ENCODE results near the gene MYOCOS.
A peak's percentile ranks its signal among the peaks of the same experiment; 100 is the strongest.

MYOCOS gene

DNA sequence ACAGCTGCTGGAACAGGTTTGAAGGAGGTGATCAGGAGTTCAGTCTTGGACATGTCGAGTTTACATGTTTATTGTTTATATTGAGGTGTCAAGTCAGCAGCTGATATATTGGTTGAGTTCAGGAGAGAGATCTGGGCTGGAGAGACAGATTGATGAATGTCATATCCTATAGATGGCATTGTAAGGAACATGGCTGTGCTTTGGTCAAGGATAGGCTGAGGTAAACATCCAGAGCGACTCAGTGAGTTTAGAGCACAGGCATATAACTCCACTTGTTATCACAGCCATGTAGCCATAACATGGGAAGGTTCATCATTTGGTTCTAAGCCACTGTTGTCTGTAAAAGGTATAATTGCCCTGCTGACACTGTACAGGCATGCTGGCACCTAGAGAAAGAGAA is 5.5 kb upstream of the MYOCOS start:
- H3K4me2 ChIP-seq, result no peak overlapping the region

DNA sequence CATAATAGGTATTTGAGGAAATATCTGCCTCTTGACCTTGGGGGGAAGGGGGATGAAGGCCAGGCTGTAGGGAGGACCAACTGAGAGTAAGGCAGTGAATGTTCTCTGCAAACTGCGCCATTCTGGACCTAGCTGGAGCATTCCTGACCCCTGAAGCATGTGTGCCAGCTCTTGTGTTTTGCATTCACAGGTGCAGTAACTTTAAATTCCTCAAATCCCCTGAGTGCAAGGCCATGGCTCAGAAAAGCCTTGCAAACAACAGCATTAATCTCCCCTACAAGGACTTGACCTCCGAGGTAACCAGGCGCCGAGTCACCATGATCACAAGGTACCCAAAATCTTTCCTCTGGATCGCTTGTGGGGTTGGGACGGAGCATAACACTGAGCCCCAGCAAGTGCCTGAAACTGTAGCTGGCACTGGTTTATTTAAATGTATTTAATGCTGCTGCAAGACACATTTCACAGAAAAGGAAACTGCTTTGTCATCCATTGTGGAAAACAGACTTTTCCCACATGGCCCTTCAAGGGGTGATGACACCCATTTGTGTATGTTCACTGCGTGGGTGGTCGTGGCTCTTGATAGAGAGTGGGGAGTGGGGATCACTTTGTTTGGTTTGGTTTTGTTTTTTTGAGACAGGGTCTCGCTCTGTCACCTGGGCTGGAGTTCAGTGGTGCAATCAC is 1.7 kb downstream of the MYOCOS start:
- no peak overlapping the region for H3K27ac ChIP-seq
- H4K20me1 ChIP-seq, result no peaks in the 10 kb centered on the region
- no peak overlapping the region for H3K4me2 ChIP-seq
- no peak for TF ChIP-seq Cebpa-rat (IDR thresholded peaks at IDR 0.05)
- H3K27me3 ChIP-seq, result no peaks in the 10 kb centered on the region
- no peak overlapping the region for H3K9ac ChIP-seq
- no peaks in the 10 kb centered on the region for H3K36me3 ChIP-seq
- no peaks in the 10 kb centered on the region for H3K9me3 ChIP-seq
- H3K4me3 ChIP-seq, result no peak overlapping the region
- H3K4me1 ChIP-seq, result no peaks in the 10 kb centered on the region; the same call in 1 of the 2 replicates

More for the DNA sequence above, 5.5 kb upstream of the MYOCOS start:
- Histone ChIP-seq H3K9ac (no peak overlapping the region), H4K20me1 (no peaks in the 10 kb centered on the region), H3K9me3 (no peaks in the 10 kb centered on the region), H3K27me3 (no peaks in the 10 kb centered on the region), H3K36me3 (no peaks in the 10 kb centered on the region), H3K4me3 (no peak overlapping the region), H3K4me1 (no peaks in the 10 kb centered on the region; the same call in 1 of the 2 replicates), H3K27ac (no peak overlapping the region)
- no peak for TF ChIP-seq Cebpa-rat (IDR thresholded peaks at IDR 0.05)

DNA sequence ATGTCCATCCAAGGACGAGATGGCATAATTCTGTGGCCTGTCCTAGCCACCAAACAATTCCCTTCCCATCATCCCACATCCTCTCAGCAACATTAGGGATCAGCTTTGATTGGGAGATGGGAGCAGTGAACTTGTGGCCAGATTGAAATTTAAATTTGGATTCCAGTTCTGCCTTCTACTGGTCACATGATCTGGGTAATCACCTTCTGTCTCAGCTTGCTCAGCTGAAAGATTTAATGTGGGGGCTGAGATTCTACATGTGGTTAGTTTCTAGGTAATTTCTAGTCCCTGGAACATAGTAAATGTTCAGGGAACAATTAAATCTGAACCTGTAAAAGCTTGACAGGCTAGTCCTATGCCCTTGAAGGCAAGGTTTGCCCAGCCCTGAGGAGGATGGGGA is 3.2 kb downstream of the MYOCOS start:
- Histone ChIP-seq H3K36me3 (no peaks in the 10 kb centered on the region), H3K27me3 (no peaks in the 10 kb centered on the region), H3K9ac (no peak overlapping the region), H3K9me3 (no peaks in the 10 kb centered on the region), H3K4me2 (no peak overlapping the region), H3K4me3 (no peak overlapping the region), H3K4me1 (no peaks in the 10 kb centered on the region; the same call in 1 of the 2 replicates), H3K27ac (no peak overlapping the region), H4K20me1 (no peaks in the 10 kb centered on the region)
- TF ChIP-seq Cebpa-rat (IDR thresholded peaks at IDR 0.05), result no peak

DNA sequence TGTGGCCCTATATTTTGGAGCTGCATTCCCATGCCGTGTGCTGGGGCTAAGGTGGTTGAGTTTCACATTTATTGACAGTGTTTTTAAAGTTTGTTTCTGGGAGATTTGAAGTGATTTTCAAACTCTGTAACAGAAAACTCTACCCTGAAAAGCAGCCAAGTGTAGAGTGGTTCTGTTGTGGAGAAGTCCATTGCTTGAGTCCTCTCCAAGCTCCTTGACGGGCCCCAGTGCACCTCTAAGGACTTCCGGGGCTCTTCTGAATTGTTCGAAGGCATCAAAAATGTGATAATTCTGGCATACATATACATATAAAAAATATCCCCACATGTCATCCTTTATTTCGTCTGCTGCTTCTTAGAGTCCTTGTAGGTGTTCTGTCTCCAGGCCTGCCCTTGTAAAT is 5.0 kb downstream of the MYOCOS start:
- no peak for TF ChIP-seq Cebpa-rat (IDR thresholded peaks at IDR 0.05)

DNA sequence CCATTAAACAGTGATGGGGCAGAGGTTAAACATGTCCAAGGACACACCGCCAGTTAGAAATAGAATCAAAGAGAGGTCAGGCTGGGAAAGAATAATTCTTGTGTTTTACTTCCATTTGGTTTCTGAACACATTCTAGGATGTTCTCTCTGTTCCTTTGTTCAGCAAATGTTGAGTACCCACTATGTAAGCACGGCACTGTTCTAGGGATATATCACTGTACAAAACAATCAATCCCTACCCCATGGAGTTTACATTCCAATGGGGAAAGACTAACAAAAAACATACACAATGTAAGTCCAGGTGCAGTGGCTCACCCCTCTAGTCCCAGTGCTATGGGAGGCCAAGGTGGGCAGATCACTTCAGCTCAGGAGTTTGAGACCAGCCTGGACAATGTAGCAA is 6.2 kb downstream of the MYOCOS start:
- Histone ChIP-seq H3K4me1 (no peaks in the 10 kb centered on the region; the same call in 1 of the 2 replicates), H3K4me2 (no peak overlapping the region), H3K4me3 (no peak overlapping the region), H3K27ac (no peak overlapping the region), H3K9ac (no peak overlapping the region), H3K27me3 (no peaks in the 10 kb centered on the region), H3K9me3 (no peaks in the 10 kb centered on the region), H4K20me1 (no peaks in the 10 kb centered on the region), H3K36me3 (no peaks in the 10 kb centered on the region)
- TF ChIP-seq Cebpa-rat (IDR thresholded peaks at IDR 0.05), result no peak

More for the DNA sequence above, 5.0 kb downstream of the MYOCOS start:
- H3K9ac ChIP-seq, result no peak overlapping the region
- H3K4me2 ChIP-seq, result no peak overlapping the region
- H3K4me3 ChIP-seq, result no peak overlapping the region
- H4K20me1 ChIP-seq, result no peaks in the 10 kb centered on the region
- H3K36me3 ChIP-seq, result no peaks in the 10 kb centered on the region
- H3K27ac ChIP-seq, result no peak overlapping the region
- H3K27me3 ChIP-seq, result no peaks in the 10 kb centered on the region
- H3K9me3 ChIP-seq, result no peaks in the 10 kb centered on the region
- no peaks in the 10 kb centered on the region; the same call in 1 of the 2 replicates for H3K4me1 ChIP-seq

DNA sequence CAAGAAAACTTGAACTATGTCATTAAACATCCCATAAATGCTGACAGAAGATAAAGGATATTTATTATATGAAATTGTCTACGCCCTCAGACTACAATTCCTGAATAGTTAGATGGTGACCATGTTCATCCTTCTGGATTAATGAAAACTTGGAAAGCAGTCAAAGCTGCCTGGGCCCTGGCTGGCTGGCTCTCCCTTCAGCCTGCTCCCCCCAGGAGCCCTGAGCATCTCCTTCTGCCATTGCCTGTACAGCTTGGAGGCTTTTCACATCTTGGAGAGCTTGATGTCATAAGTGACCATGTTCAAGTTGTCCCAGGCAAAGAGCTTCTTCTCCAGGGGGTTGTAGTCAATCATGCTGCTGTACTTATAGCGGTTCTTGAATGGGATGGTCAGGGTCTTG is 13.6 kb downstream of the MYOCOS start:
- Histone ChIP-seq H3K4me3 (no peak overlapping the region), H3K4me1 (no peaks in the 10 kb centered on the region), H3K9me3 (no peaks in the 10 kb centered on the region), H3K27me3 (no peaks in the 10 kb centered on the region), H3K36me3 (no peaks in the 10 kb centered on the region), H3K9ac (no peak overlapping the region), H3K4me2 (no peak overlapping the region), H4K20me1 (no peaks in the 10 kb centered on the region), H3K27ac (no peak overlapping the region)
- TF ChIP-seq Cebpa-rat (IDR thresholded peaks at IDR 0.05), result no peak

DNA sequence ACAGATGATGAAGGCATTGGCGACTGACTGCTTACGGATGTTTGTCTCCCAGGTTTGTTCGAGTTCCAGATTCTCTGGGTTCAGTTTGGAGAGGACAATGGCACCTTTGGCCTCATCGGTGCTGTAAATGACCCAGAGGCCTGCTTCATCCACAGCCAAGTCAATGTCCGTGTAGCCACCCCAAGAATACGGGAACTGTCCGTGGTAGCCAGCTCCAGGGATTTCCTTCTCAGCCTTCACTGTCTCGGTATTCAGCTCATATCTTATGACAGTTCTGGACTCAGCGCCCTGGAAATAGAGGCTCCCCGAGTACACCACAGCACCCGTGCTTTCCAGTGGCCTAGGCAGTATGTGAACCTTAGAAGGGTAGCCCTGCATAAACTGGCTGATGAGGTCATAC is 14.1 kb downstream of the MYOCOS start:
- H3K9ac ChIP-seq, result no peak overlapping the region
- no peak overlapping the region for H3K4me3 ChIP-seq
- no peak for TF ChIP-seq Cebpa-rat (IDR thresholded peaks at IDR 0.05)
- H3K4me1 ChIP-seq, result peaks cover 2% of the 10 kb centered on the region
- no peaks in the 10 kb centered on the region for H3K36me3 ChIP-seq
- no peak overlapping the region for H3K4me2 ChIP-seq
- no peaks in the 10 kb centered on the region for H3K9me3 ChIP-seq
- H3K27me3 ChIP-seq, result no peaks in the 10 kb centered on the region
- no peaks in the 10 kb centered on the region for H4K20me1 ChIP-seq
- H3K27ac ChIP-seq, result no peak overlapping the region

DNA sequence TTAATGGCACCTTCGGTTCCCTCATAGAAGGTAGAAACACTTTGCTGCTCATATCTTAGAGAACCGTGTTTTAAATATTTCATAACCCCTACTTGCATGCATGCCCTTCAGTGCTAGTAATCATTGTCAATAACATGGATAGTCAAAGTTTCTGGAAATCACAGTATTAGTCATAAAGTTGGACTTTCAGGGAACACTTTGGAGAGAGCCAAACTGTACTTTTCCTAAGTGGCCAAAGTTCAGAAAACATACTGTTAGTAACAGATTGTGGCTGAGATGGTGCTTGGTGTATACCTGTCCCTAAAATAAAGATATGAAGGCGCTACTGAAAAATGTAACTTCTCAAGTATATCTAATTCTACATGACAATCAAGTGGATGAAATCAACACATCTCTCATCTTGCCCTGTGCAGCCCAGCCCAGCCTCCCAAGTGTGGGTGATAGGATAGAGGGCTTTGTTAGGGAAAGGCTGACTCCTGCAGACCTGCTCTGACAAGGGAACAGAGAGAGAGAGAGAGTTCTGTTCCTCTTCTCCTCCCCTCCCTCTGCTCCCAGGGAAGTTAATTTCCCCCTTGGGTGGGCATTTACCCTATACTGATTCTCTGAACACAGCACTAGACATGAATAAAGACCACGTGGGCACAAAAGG is 16.0 kb downstream of the MYOCOS start:
- H3K36me3 ChIP-seq, result no peaks in the 10 kb centered on the region
- TF ChIP-seq Cebpa-rat (IDR thresholded peaks at IDR 0.05), result no peak

DNA sequence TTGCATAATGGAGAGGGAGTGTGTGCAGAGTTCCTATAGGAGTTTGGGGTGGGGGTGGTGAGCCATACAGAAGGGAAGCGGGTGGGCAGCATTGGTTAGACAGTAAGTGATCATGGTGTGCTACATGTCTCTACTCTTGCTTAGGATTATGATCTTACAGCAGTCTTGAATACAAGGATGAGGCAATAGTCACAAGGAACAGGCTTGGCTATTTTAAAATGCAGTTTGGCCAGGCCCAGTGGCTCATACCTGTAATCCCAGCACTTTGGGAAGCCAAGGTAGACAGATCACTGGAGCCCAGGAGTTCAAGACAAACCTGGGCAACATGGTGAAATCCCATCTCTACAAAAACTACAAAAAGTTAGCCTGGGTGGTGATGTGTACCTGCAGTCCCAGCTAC is 18.2 kb downstream of the MYOCOS start:
- Histone ChIP-seq H3K9ac (no peak overlapping the region), H4K20me1 (no peaks in the 10 kb centered on the region), H3K36me3 (no peaks in the 10 kb centered on the region), H3K4me3 (no peak overlapping the region), H3K27ac (no peak overlapping the region), H3K4me1 (peaks cover 17% of the 10 kb centered on the region), H3K9me3 (no peaks in the 10 kb centered on the region), H3K27me3 (no peaks in the 10 kb centered on the region), H3K4me2 (no peak overlapping the region)
- TF ChIP-seq Cebpa-rat (IDR thresholded peaks at IDR 0.05), result no peak

More for the DNA sequence above, 16.0 kb downstream of the MYOCOS start:
- no peak overlapping the region for H3K4me3 ChIP-seq
- no peak overlapping the region for H3K9ac ChIP-seq
- no peaks in the 10 kb centered on the region for H3K27me3 ChIP-seq
- no peaks in the 10 kb centered on the region for H4K20me1 ChIP-seq
- no peak overlapping the region for H3K4me2 ChIP-seq
- H3K4me1 ChIP-seq, result peaks cover 13% of the 10 kb centered on the region
- H3K9me3 ChIP-seq, result no peaks in the 10 kb centered on the region
- no peak overlapping the region for H3K27ac ChIP-seq

DNA sequence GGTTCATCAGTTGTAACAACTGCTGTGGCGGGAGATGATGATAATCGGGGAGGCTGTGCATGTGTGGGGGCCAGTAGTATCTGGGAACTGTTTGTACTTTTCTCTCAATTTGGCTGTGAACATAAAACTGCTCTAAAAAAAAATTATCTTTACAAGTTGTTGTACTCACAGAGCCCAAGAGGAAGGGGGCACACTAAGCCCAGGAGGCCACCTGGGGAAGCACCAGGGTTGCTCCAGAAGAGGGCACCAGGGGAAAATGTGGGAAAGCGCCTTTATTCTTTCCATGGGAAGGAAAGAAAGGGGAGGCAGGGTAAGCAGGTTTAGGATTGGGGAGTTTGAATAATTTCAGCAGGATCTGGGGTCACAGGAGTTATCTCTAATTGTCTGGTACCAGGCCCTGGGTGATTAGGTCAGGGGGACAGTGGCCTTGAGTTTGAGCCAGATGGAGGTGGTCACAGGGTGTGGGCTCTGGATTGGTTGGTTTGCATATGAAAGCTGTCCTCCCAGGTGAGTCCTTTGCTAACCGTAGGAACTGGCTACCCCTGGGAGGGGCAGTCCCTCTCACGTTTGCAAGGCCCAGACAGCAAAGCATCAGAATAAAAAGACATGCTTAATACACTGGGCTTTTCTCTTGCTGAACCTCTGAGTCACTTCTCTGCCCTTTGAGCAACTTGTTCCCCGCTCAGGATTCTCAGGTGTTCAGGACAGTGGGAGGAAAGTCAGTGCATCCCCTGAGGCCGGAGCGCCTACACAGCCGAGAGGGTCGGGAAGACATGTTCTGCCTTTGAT is 19.2 kb downstream of the MYOCOS start:
- Histone ChIP-seq H3K36me3 (no peaks in the 10 kb centered on the region), H4K20me1 (no peaks in the 10 kb centered on the region), H3K4me2 (peak overlapping the region; percentile 58), H3K9me3 (no peaks in the 10 kb centered on the region), H3K27me3 (no peaks in the 10 kb centered on the region), H3K4me3 (no peak overlapping the region), H3K9ac (0 out of 2 replicates have a peak overlapping the region, but pooled peaks have one; percentile 34), H3K4me1 (peaks cover 18% of the 10 kb centered on the region), H3K27ac (no peak overlapping the region)
- TF ChIP-seq Cebpa-rat (IDR thresholded peaks at IDR 0.05), result no peak

All from BLaER1 (cell line).